Neural progenitor cell (in vitro differentiated cells): Measurements from ENCODE around the gene DAP3. TPM values are rescaled to one million over a fixed set of nuclear protein-coding genes. Genes with fewer than 3 reads are reported as not detected.

Experiments used
- DNase-seq: peaks from one replicate; pipeline ENCODE4 v3.0.0-alpha.2; 2016; ENCODE audit warnings: low spot score
- H2AFZ ChIP-seq: fragments of 200-600 bp; sonication (generic); replicated peaks from 2 replicates; pipeline ENCODE4 v1.6.1; 2016; ENCODE audit warnings: antibody characterized with exemption
- H3F3A ChIP-seq: fragments of 200-600 bp; sonication (generic); 2 replicates; pipeline ENCODE4 v1.6.1; 2016; ENCODE audit warnings: antibody characterized with exemption, low read depth
- H3K27ac ChIP-seq: fragments of 200-600 bp; sonication (generic); 2 replicates; pipeline ENCODE4 v1.5.1; 2016; ENCODE audit warnings: mild to moderate bottlenecking
- H3K27me3 ChIP-seq: fragments of 200-600 bp; sonication (generic); 2 replicates; pipeline ENCODE4 v1.6.1; 2016; ENCODE audit warnings: mild to moderate bottlenecking, moderate library complexity
- H3K36me3 ChIP-seq: fragments of 200-600 bp; sonication (generic); 2 replicates; pipeline ENCODE4 v1.5.1; 2016
- H3K4me1 ChIP-seq: fragments of 200-600 bp; sonication (generic); 2 replicates; pipeline ENCODE4 v1.6.1; 2016; ENCODE audit warnings: mixed run types
- H3K4me2 ChIP-seq: fragments of 200-600 bp; sonication (generic); 2 replicates; pipeline ENCODE4 v1.6.1; 2016
- H3K4me3 ChIP-seq: fragments of 200-600 bp; sonication (generic); 2 replicates; pipeline ENCODE4 v1.5.1; 2016
- H3K79me2 ChIP-seq: fragments of 200-600 bp; sonication (generic); 2 replicates; pipeline ENCODE4 v1.6.1; 2016; ENCODE audit warnings: low read depth
- H3K9ac ChIP-seq: fragments of 200-600 bp; sonication (generic); 2 replicates; pipeline ENCODE4 v1.6.1; 2016
- H3K9me3 ChIP-seq: fragments of 200-600 bp; sonication (generic); 2 replicates; pipeline ENCODE4 v1.5.1; 2016; ENCODE audit warnings: low read depth
- H4K20me1 ChIP-seq: fragments of 200-600 bp; sonication (generic); 2 replicates; pipeline ENCODE4 v1.6.1; 2016; ENCODE audit warnings: low read depth
- H3K27ac Mint-ChIP-seq: 3 replicates; pipeline ENCODE4 v1.8.0; 2021; ENCODE audit warnings: mixed read lengths
- H3K27me3 Mint-ChIP-seq: 2 replicates; pipeline ENCODE4 v1.8.0; 2022; ENCODE audit warnings: low read depth, mild to moderate bottlenecking, inconsistent platforms, moderate library complexity, mixed read lengths; ENCODE audit not compliant: insufficient read depth
- H3K36me3 Mint-ChIP-seq: 3 replicates; pipeline ENCODE4 v1.8.0; 2021; ENCODE audit warnings: mixed read lengths
- H3K4me1 Mint-ChIP-seq: 3 replicates; pipeline ENCODE4 v1.8.0; 2021; ENCODE audit warnings: mixed read lengths
- H3K4me3 Mint-ChIP-seq: 3 replicates; pipeline ENCODE4 v1.8.0; 2021; ENCODE audit warnings: mild to moderate bottlenecking, moderate library complexity, mixed read lengths
- H3K9me3 Mint-ChIP-seq: 3 replicates; pipeline ENCODE4 v1.8.0; 2020; ENCODE audit warnings: mixed read lengths
- CTCF ChIP-seq: fragments of 200-600 bp; sonication (generic); IDR thresholded peaks from 2 replicates; pipeline ENCODE4 v1.5.1; 2017; ENCODE audit warnings: antibody characterized with exemption, mild to moderate bottlenecking
- EZH2 ChIP-seq: fragments of 200-600 bp; sonication (generic); IDR thresholded peaks from 2 replicates; pipeline ENCODE4 v1.6.1; 2017; ENCODE audit warnings: antibody characterized with exemption, mild to moderate bottlenecking, moderate library complexity
- EZH2phosphoT487 ChIP-seq: fragments of 200-600 bp; sonication (generic); IDR thresholded peaks from 2 replicates; pipeline ENCODE4 v1.6.1; 2017; ENCODE audit warnings: antibody characterized with exemption
- total RNA-seq: library from RNA; depleted of rRNA; stranded (reverse); fragments of >200 nt; gene quantifications from 2 replicates; pipeline ENCODE4 v1.2.3, GENCODE V29; 2015; ENCODE audit warnings: low replicate concordance

The DAP3 gene
- total RNA-seq, 1 donor from 2014 or later: 70.9 TPM

- Histone ChIP-seq H3K79me2 (peaks cover 92% of the 10 kb centered on the region), H3F3A (peaks cover 10% of the 10 kb centered on the region), H3K36me3 (peaks cover 10% of the 10 kb centered on the region), H3K9me3 (no peaks in the 10 kb centered on the region), H3K27me3 (no peaks in the 10 kb centered on the region), H3K4me3 (peak within 1 kb of the TSS; percentile 100), H4K20me1 (peaks cover 19% of the 10 kb centered on the region), H3K4me1 (peaks cover 6% of the 10 kb centered on the region), H3K4me2 (peak within 1 kb of the TSS; percentile 94), H3K9ac (peak within 1 kb of the TSS; percentile 100), H2AFZ (peak within 1 kb of the TSS; percentile 100), H3K27ac (peak within 1 kb of the TSS; percentile 100)
- DNase-seq: peak; percentile 93
- TF ChIP-seq EZH2phosphoT487 (no peak), CTCF (peak; percentile 28), EZH2 (no peak)
- Mint-ChIP-seq H3K4me3 (peak within 1 kb of the TSS; percentile 97), H3K4me1 (peaks cover 29% of the 10 kb centered on the region), H3K27me3 (no peaks in the 10 kb centered on the region), H3K27ac (peak within 1 kb of the TSS; percentile 94), H3K36me3 (peaks cover 38% of the 10 kb centered on the region), H3K9me3 (peaks cover 5% of the 10 kb centered on the region)
Measured at GRCh38 chr1:155688324-155689080, 389 bp upstream of the DAP3 start, which contains the start of gene YY1AP1. TSS of gene YY1AP1 (minus strand) at chr1:155688774. CDS start at chr1:155680436, 8,338 bp downstream.

- TF ChIP-seq EZH2 (no peak), CTCF (no peak), EZH2phosphoT487 (no peak)
- Histone ChIP-seq H3F3A (peaks cover 10% of the 10 kb centered on the region), H3K4me3 (no peak overlapping the region), H2AFZ (no peak overlapping the region), H3K4me1 (peaks cover 6% of the 10 kb centered on the region), H4K20me1 (no peaks in the 10 kb centered on the region), H3K4me2 (no peak overlapping the region), H3K9me3 (no peaks in the 10 kb centered on the region), H3K27me3 (no peaks in the 10 kb centered on the region), H3K9ac (no peak overlapping the region), H3K36me3 (peaks cover 10% of the 10 kb centered on the region), H3K79me2 (peaks cover 92% of the 10 kb centered on the region), H3K27ac (no peak overlapping the region)
- Mint-ChIP-seq H3K36me3 (peaks cover 51% of the 10 kb centered on the region), H3K27me3 (no peaks in the 10 kb centered on the region), H3K4me3 (peak overlapping the region; percentile 16), H3K27ac (no peak overlapping the region), H3K9me3 (peaks cover 13% of the 10 kb centered on the region), H3K4me1 (peaks cover 14% of the 10 kb centered on the region)
- DNase-seq: no peak
Measured at GRCh38 chr1:155691992-155692528, 3.2 kb downstream of the DAP3 start.

GRCh38 chr1:155694167-155694566, 5.3 kb downstream of the DAP3 start:
- peaks cover 20% of the 10 kb centered on the region for H3K9me3 Mint-ChIP-seq
- Histone ChIP-seq H3K4me3 (no peak overlapping the region), H3K4me2 (no peak overlapping the region), H3K27ac (no peak overlapping the region), H3F3A (peaks cover under 1% of the 10 kb centered on the region), H2AFZ (no peak overlapping the region), H3K36me3 (peaks cover 10% of the 10 kb centered on the region), H3K27me3 (no peaks in the 10 kb centered on the region), H3K4me1 (peaks cover 6% of the 10 kb centered on the region), H4K20me1 (no peaks in the 10 kb centered on the region), H3K9ac (no peak overlapping the region), H3K9me3 (no peaks in the 10 kb centered on the region), H3K79me2 (peaks cover 100% of the 10 kb centered on the region)
- TF ChIP-seq EZH2 (no peak), EZH2phosphoT487 (no peak), CTCF (no peak)
- H3K4me3 Mint-ChIP-seq: no peak overlapping the region
- H3K36me3 Mint-ChIP-seq: peaks cover 61% of the 10 kb centered on the region
- no peak overlapping the region for H3K27ac Mint-ChIP-seq
- no peak for DNase-seq
- peaks cover 17% of the 10 kb centered on the region for H3K4me1 Mint-ChIP-seq
- peaks cover 3% of the 10 kb centered on the region for H3K27me3 Mint-ChIP-seq
